Activated CD8-positive, alpha-beta memory T cell treated with anti-CD3 and anti-CD28 coated beads for 36 hours (primary cell): ENCODE measurements around the gene GAPVD1. TPM values are rescaled to one million over a fixed set of nuclear protein-coding genes. Genes with fewer than 3 reads are reported as not detected.
"Not testable (repeated sequence)": the region's sequence is repeated elsewhere in the genome, so short reads cannot be mapped to it uniquely, and the experiment has no call there.

ENCODE experiments used
- CTCF ChIA-PET: fragments of 350-600 bp; sonication (Branson Sonifier 250); formaldehyde crosslinking; loops from one replicate; lab custom pipeline; 2021; ENCODE audit warnings: antibody characterized with exemption; lab: Charles Lee
- POLR2A ChIA-PET: fragments of 350-600 bp; sonication (Branson Sonifier 250); formaldehyde crosslinking; loops from one replicate; lab custom pipeline; 2021; ENCODE audit warnings: antibody characterized with exemption; lab: Charles Lee
- total RNA-seq, 2 experiments: library from RNA; stranded (reverse); gene quantifications; one replicate each; pipeline ENCODE4 v1.2.3, GENCODE V29; 2021

GAPVD1 gene
- total RNA-seq, 2 experiments from 2014 or later, result 45.9 to 46.3 TPM

DNA sequence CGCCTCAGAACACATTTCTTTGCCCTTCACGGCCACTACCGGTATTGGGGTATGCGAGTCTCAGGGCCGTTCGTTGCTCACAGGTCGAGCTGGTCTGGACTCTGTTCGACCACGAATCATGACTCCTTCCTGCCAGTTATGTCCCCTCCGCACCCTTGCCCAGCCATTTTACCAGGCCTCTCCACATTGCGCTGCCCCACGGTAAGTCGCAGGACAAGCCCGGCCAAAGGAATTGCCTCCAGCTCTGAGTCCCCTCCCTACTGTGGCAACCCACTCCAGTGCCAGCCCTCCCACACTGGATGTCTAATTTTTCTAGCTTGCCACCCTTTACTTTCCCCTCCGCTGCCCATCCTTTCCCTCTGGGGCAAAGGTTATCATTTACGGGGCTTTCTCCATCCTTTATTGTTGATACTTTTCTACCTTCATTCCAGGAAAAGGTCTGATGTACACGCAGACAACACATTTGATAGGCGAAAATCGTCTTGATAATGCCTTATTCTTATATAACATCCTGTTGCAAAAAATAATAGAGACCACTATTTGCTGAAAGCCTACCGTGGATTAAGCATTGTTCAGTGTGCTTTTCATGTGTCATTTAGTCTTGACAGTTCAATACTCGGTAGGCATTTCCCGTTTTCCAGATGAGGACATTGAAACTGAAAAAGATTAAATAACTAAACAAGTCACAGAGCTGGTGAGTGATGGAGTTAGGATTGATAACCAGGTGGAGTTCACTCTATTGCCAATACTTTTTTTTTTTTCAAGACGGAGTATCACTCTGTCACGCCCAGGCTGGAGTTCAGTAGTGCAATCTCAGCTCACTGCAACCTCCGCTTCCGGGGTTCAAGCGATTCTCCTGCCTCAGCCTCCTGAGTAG, 19.5 kb upstream of the GAPVD1 start:
- POLR2A ChIA-PET, result interaction anchor here (0.6 to 5.0 kb wide), 16 partner anchors 12 to 389 kb away, joined by 3 to 49 read pairs (median 4); partner anchors contain the start of genes ARPC5L, GAPVD1, GOLGA1 and RABEPK
- CTCF ChIA-PET, result interaction anchor here (0.5 to 3.8 kb wide), 3 partner anchors 18 to 357 kb away, joined by 3 to 17 read pairs (median 3); partner anchors contain the start of gene GAPVD1

DNA sequence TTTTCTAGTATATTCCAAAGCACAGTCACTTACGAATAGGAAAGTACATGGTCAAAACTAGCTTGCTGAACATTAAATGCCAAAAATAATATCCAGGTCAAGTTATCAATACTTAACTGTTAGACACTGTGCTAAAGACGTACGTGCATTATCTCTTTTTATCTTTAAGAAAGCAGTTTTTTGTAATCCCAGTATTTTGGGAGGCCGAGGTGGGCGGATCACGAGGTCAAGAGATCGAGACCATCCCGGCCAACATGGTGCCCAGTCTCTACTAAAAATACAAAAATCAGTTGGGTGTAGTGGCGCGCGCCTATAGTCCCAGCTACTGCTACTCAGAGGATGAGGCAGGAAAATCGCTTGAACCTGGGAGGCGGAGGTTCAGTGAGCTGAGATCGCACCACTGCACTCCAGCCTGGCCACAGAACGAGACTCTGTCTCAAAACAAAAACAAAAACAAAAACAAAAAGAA, 17.8 kb upstream of the GAPVD1 start:
- ChIA-PET POLR2A (interaction anchor here (5.0 kb wide), 1 partner anchor 18 kb away, joined by 49 read pairs; the partner anchor contains the start of gene GAPVD1), CTCF (interaction anchor here (1.1 to 3.8 kb wide), 2 partner anchors 14 to 18 kb away, joined by 3 to 17 read pairs; partner anchors contain the start of gene GAPVD1)

DNA sequence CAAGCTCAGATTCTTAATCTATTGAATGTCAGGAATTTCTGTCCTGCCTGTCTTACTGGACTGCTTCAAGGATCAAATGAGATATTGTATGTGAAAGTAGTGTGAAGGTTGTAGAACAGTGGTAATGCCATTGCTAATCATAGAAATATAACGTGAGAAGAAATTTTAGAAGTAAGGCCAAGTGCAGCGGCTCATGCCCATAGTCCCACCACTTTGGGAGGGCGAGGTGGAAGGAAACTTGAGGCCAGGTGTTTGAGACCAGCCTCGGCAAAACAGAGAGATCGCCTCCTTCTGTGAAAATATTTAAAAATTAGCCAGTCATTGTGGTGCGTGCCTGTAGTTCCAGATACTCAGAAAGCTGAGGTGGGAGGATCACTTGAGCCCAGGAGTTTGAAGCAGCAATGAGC, 15.4 kb upstream of the GAPVD1 start:
- CTCF ChIA-PET, result no interaction called here
- POLR2A ChIA-PET, result no interaction called here

DNA sequence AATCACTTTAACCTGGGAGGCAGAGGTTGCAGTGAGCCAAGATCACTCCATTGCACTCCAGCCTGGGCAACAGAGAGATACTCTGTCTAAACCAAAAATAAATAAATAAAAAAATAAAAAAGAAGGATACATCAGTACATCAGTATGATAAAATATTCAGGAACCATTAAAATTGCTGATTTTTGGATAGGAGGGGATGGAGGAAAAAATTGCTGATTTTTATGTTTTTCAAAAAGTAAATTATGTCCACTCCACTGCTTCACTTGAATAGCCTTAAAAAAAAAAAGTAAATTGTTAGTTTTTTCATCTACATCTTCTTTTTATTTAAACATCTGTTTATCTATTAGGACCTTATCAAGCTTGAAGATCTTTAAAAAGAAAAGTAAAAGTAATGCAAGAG, 7.4 kb upstream of the GAPVD1 start:
- ChIA-PET POLR2A (no interaction called here), CTCF (no interaction called here)

DNA sequence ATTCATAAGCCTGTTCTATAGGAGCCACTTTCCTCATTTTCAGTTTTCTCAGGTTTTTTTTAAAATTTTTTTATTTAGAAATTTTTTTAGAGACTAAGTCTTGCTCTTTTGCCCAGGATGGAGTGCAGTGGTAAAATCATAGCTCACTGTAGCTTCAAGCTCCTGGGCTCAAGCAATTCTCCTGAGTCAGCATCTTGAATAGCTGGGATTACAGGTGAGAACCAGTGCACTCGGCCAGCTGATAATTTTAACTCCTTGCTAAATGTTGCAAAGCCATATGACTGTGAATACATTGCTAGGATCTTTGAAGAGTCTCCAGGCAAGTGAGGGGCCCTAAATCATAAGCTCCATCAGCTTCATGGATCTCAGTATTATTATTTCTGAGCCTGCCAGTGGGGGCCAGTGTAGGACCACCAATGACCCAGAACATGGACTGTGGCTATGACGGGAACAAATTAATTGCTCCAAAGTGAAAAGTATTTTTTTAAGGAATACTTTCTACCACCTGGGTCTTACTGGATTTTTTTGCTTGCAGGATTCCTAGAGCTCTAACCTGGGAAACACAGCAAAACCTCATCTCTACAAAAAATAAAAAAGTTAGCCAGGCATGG, 5.7 kb upstream of the GAPVD1 start:
- CTCF ChIA-PET, result no interaction called here
- POLR2A ChIA-PET, result interaction anchor here (0.5 to 1.2 kb wide), 4 partner anchors 14 to 83 kb away, joined by 4 to 10 read pairs (median 6); partner anchors contain the start of gene HSPA5

DNA sequence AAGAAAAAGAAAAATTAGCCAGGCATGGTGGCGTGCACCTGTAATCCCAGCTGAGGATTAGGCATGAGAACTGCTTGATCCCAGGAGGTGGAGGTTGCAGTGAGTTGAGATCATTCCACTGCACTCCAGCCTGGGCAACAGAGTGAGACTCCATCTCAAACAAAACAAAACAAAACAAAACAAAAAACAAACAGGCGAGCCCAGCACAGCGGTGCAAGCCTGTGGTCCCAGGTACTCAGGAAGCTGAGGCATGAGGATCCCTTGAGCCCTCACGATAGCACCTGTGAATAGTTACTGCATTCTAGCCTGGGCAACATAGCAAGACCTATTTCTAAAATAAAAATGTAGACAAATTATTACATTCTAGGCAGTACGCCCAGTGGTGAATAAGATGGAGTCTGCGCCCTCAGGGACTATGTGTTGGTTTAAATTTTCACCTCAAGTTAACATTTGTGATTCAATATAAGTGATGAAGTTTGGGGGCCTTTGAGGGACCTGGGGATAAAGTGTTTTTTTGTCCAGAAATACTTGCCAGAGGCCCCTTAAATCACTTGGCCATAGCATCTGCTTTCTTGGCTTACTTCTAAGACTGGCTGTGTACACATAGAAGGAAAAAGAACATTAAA, 3.4 kb upstream of the GAPVD1 start:
- POLR2A ChIA-PET, result no interaction called here

DNA sequence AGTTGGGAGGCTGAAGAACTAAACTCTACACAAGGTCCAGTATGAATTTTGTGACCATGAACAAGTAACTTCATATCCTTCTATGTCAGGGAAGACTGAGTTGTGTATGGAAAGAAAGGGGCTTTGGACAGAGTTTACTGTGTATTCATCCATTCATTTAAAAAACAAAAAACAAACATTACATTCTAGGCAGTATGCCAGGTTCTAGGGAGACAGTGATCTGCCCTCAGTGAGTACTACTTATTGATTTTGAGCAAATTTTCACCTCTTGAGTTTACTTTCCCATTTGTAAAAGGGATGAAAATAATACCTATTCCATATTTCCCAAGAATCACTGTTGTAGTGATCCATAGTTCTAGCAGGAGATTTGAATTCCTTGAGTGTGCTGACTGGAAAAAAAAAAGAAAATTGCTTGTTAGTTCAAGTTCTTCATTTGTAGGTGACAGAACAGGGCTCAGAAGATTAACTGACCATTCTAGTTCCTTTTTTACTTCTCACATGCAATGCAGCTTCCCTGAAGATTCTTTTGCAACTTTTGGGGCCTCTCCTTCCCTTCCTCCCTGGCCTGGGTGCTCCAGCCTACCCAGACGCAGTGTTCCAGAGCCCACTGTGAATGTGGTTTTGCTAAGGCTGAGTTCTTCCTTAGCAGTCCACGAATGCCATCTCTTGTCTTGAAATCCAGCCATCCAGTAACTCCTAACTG, 2.6 kb upstream of the GAPVD1 start:
- ChIA-PET CTCF (no interaction called here), POLR2A (no interaction called here)

More for the DNA sequence above, 3.4 kb upstream of the GAPVD1 start:
- CTCF ChIA-PET, result interaction anchor here (1.0 kb wide), 1 partner anchor 15 kb away, joined by 3 read pairs; no protein-coding TSS in a partner anchor

DNA sequence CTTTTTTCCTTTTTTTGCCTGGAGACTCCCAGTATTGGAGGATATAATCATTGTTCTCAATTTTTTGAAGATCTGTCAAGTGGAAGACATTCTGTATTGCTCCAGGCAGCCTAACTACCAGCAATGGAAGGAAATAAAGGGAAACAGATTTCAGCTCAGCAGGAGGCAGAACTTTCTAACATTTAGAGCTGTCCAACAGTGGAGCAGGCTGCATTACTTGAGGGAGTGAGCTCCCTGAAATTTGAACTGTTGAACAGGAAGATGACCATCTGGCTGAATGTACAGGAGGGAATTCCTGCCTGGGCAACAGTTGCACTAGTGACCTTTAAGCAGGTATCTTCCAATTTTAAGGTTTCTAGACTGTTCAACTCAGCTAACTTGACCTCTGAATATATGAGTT, 1.1 kb upstream of the GAPVD1 start:
- ChIA-PET POLR2A (interaction anchor here (0.6 to 4.4 kb wide), 6 partner anchors 18 to 843 kb away, joined by 5 to 49 read pairs (median 6); partner anchors contain the start of gene HSPA5), CTCF (interaction anchor here (0.6 kb wide), 1 partner anchor 58 kb away, joined by 3 read pairs; no protein-coding TSS in a partner anchor)

DNA sequence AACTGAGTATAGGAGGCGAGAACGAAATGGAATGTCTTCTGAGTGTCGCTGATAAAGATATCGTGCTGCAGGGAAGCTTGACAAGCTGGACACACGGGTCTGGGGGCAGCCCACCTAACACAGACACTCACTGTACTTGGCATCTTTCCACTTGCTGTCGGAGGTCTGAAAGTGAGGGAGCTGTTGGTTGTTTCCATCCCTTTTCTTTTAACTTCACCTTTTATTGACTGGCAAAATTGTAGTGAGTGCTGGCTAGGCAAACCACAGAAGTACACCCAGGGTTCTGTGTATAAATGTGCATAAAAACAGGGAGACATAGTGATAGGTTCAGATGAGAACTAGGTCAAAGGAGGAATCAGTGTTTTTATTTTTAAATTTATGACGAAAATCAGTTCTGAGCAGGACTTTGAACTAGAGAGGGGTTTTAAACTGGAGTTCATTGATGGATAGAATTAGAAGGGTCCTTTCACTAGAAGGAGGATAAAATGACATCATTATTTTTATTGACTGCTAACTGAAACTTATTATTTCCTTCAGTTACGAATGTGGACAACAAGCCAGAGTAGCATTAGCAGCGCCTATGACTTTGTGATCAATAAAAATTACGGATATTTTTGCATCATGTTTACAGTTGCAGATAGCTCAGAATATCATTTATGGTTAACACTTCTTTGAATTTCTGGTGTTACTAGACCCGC, 817 bp downstream of the GAPVD1 start:
- ChIA-PET POLR2A (interaction anchor here (0.6 to 4.4 kb wide), 2 partner anchors 20 to 106 kb away, joined by 6 to 49 read pairs; partner anchors contain the start of gene HSPA5), CTCF (interaction anchor here (2.5 kb wide), 1 partner anchor 20 kb away, joined by 17 read pairs; the partner anchor contains the start of gene HSPA5)

DNA sequence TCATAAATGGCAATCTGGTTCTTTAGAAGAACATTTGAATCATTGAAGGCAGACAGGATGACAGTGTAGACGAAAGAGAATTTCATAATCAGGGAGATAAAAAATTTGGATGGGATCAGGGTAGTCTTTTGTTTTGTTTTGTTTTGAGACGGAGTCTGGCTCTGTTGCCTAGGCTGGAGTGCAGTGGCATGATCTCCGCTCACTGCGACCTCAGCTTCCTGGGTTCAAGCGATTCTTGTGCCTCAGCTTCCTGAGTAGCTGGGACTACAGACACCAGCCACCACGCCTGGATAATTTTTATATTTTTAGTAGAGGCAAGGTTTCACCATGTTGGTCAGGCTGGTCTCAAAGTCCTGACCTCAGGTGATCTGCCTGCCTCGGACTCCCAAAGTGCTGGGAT, 2.4 kb downstream of the GAPVD1 start:
- CTCF ChIA-PET, result not testable (repeated sequence)

DNA sequence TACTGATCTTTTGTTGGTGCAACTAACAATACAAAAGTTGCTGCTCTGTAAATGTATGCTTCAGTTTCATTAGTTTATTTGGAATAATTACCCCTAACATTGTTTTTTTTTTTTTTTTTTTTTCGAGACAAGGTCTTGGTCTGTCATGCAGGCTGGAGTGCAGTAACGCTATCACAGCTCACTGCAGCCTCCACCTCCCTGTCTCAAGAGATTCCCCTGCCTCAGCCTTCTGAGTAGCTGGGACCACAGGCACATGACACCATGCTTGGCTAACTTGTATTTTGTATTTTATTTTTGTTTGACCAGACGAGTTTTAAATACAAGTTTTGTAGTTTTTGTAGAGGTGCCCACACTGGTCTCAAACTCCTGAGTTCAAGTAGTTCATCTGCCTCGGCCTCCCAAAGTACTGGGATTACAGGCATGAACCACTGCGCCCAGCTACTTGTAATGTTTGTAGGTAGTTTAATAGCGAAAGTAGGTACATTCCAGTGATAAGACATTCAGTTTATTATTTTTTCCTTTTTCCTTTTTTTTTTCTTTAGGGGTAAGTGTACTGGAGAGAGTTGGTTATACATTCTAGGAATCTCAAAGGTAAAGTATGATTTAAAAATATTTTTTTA, 6.9 kb downstream of the GAPVD1 start:
- CTCF ChIA-PET, result no interaction called here
- POLR2A ChIA-PET, result no interaction called here

More for the DNA sequence above, 2.4 kb downstream of the GAPVD1 start:
- POLR2A ChIA-PET, result interaction anchor here (4.4 kb wide), 1 partner anchor 21 kb away, joined by 49 read pairs; the partner anchor contains the start of gene HSPA5

DNA sequence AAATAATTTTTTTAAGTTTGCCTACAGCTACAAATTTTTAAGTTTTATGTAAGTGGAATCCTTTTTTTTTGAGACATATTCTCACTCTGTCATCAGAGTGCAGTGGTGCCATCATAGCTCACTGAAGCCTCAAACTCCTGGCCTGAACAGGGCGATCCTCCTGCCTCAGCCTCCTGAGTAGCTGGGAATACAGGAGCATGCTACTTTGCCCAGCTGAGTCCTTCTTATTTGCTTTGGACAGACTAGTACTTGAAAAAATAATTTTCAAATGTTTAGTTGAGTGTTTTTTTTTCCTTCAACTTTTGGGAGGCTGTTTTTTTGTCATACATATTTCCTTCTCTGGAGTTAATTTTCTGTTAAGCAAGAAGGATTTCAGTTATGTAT, 7.4 kb downstream of the GAPVD1 start:
- CTCF ChIA-PET, result no interaction called here
- POLR2A ChIA-PET, result no interaction called here

DNA sequence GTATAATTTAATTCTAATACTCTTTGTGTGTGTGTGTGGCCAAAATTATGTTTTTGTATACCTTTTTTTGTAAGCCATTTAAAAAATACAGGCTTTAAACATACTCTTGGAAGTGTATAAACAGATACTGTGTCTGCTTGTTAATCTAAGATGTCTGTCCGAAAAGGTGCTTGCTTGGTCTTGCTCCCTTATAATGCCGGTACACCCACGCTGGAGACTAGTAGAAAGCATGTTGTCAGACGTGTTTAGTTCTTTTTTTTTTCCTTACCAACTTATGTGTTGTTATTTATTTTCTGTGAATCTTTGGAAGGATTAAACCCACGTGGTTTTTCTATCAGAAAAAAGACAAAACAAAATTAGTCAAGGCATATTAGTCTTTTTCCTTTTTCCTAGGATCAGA, 9.5 kb downstream of the GAPVD1 start:
- ChIA-PET POLR2A (no interaction called here), CTCF (no interaction called here)

DNA sequence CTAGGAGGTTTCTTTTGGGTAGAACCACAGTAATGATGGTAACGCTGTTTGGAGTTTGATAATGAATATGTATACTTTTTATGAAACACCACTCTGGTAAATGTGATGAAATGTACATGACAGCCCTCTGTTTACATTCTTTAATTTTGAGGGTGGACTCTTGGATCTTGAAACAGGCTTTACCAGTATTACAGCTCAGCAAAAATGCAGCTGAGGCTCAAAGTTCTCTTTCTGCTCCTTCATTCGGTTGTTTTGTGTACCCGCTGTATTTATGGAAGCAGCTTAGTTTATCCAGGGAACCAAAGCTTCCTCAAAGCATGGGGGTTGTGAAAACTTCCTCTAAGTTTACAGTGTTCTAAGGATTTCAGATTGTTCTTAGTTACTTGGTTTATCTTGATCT, 11.1 kb downstream of the GAPVD1 start:
- CTCF ChIA-PET, result no interaction called here
- POLR2A ChIA-PET, result no interaction called here

DNA sequence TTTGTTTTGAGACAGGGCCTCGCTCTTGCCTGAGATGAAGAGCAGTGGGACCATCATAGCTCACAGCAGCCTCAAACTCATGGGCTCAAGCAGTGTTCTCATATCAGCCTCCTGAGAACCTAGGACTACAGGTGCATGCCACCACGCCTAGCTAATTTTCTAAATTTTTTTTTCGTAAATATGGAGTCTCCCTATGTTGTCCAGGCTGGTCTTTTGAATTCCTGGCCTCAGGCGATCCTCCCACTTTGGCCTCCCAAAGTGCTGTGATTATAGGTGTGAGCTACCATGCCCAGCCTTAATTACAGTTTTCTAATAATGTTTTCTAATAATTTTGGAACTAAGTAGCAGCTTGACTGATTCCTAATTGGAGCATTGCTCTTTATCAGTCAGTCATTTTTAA, 15.1 kb downstream of the GAPVD1 start:
- CTCF ChIA-PET, result no interaction called here
- POLR2A ChIA-PET, result no interaction called here

DNA sequence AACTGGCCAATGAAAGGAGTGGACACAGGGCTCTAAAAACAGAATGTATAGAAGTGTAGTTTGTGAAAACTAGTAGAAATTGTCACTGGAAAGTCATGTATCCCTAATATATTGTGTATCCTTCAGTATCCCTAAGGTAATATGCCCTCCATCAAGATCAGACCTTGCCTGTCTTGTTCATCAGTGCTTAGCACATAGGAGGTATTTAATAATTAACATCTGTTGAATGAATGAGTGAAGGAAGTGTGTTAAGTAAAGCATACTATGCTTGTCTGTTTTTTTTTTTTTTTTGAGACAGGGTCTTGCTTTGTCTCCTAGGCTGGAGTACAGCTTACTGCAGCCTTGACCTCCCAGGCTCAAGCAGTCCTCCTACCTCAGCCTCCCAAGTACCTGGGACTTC, 15.8 kb downstream of the GAPVD1 start:
- POLR2A ChIA-PET, result no interaction called here
- CTCF ChIA-PET, result no interaction called here

DNA sequence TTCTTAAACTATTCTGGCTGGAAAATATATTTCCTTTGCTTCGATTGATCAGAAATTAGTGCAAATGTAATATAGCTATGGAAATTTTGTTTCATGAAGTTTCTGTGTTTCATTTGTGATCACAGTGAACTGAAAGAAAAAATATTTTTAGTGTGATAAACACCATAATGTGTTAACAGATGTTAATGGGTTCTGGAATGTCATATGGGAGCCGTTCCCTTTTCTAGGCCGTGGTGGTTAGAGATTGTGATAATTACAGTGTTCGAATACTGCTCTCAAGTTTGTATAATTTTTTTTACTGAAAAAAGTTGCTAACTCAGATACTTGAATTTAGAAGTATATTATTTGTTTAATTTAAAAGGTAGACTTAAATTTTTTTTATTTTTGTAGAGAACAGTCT, 19.3 kb downstream of the GAPVD1 start:
- CTCF ChIA-PET, result no interaction called here
- POLR2A ChIA-PET, result no interaction called here

DNA sequence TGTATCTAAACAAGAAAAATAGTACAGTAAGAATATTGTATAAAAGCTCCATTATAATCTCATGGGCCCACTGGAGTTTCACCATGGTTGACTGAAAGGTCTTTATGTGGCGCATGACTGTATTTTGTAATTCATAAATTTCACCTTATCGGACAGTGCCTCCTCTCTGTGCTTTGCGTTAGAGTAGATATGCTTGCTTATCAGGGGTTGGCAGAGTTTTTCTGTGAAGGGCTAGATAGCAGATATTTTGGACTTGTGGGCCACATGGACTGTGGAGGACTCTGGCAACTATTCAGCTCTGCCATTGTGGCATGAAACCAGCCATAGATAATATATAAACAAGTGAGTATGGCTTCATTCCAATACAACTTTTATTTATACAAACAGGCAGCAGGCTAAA, 23.2 kb downstream of the GAPVD1 start:
- POLR2A ChIA-PET, result no interaction called here
- CTCF ChIA-PET, result no interaction called here
